Esophagus muscularis mucosa (tissue), 4 donors: ENCODE measurements around the gene PPARD. TPM values are rescaled to one million over a fixed set of nuclear protein-coding genes. Genes with fewer than 3 reads are reported as not detected.

Experiments
- DNase-seq: peaks from one replicate; pipeline ENCODE4 v3.0.0-alpha.2; 2017; ENCODE audit errors: extremely low spot score
- H3K27ac ChIP-seq, 4 donors: fragments of 200-600 bp; sonication (generic); replicated peaks in 1 of 4; 1 replicate in 3 of 4; 2 replicates in 1 of 4; pipeline ENCODE4 v1.5.1; 2016 to 2019; ENCODE audit warnings: mild to moderate bottlenecking in 1 of 4
- H3K27me3 ChIP-seq, 4 donors: fragments of 200-600 bp; sonication (generic); one replicate each; pipeline versions ENCODE4 v1.5.1 to v1.6.0; 2016 to 2019
- H3K36me3 ChIP-seq, 4 donors: fragments of 200-600 bp; sonication (generic); one replicate each; pipeline ENCODE4 v1.5.1; 2016 to 2019
- H3K4me1 ChIP-seq, 4 donors: fragments of 200-600 bp; sonication (generic); one replicate each; pipeline ENCODE4 v1.5.1; 2016 to 2019
- H3K4me3 ChIP-seq, 4 donors: fragments of 200-600 bp; sonication (generic); 1 replicate in 2 of 4; 2 replicates in 2 of 4; pipeline ENCODE4 v1.5.1; 2016 to 2019; ENCODE audit warnings: mild to moderate bottlenecking in 4 of 4, moderate library complexity in 1 of 4
- H3K9me3 ChIP-seq, 4 donors: fragments of 200-600 bp; sonication (generic); 1 replicate in 3 of 4; 2 replicates in 1 of 4; pipeline ENCODE4 v1.5.1; 2016 to 2019
- EP300 ChIP-seq: sonication (generic); formaldehyde crosslinking; IDR thresholded peaks from one replicate; pipeline ENCODE4 v1.6.1; 2017; ENCODE audit warnings: antibody characterized with exemption
- POLR2A ChIP-seq: fragments of 450-650 bp; IDR thresholded peaks from one replicate; pipeline ENCODE4 v1.6.1; 2017; ENCODE audit warnings: antibody characterized with exemption, moderate library complexity, mild to moderate bottlenecking, low read depth
- POLR2AphosphoS5 ChIP-seq, 2 donors: sonication (generic); formaldehyde crosslinking; IDR thresholded peaks; one replicate each; pipeline ENCODE4 v1.6.1; 2017; ENCODE audit warnings: antibody characterized with exemption in 2 of 2
- WGBS: methylation state at CpG from one replicate; pipeline ENCODE4 v1.1.5; 2018; 5-methylcytosine and 5-hydroxymethylcytosine counted together
- intact Hi-C: fragments of 100-400 bp; cut with DNase I; formaldehyde crosslinking; loops from one replicate; pipeline ENCODE4 v1.15.1; 2023
- total RNA-seq, 4 donors: library from RNA; depleted of rRNA; stranded (reverse); fragments of >200 nt; gene quantifications; one replicate each; pipeline versions ENCODE4 v1.1.0 to v1.2.1, GENCODE V29; 2016
- TF ChIP-seq, protein P1 (sequence below), 3 experiments: fragments of 200-600 bp in 2 of 3; fragments of 450-650 bp in 1 of 3; sonication (generic) in 2 of 3; IDR thresholded peaks; one replicate each; pipeline ENCODE4 v1.5.1; 2017 to 2019; ENCODE audit warnings: antibody characterized with exemption in 3 of 3, mild to moderate bottlenecking in 2 of 3, moderate library complexity in 1 of 3

The PPARD gene
- total RNA-seq, 4 donors from 2014 or later, result 10.8 to 22.4 (median 16.0) TPM

DNA sequence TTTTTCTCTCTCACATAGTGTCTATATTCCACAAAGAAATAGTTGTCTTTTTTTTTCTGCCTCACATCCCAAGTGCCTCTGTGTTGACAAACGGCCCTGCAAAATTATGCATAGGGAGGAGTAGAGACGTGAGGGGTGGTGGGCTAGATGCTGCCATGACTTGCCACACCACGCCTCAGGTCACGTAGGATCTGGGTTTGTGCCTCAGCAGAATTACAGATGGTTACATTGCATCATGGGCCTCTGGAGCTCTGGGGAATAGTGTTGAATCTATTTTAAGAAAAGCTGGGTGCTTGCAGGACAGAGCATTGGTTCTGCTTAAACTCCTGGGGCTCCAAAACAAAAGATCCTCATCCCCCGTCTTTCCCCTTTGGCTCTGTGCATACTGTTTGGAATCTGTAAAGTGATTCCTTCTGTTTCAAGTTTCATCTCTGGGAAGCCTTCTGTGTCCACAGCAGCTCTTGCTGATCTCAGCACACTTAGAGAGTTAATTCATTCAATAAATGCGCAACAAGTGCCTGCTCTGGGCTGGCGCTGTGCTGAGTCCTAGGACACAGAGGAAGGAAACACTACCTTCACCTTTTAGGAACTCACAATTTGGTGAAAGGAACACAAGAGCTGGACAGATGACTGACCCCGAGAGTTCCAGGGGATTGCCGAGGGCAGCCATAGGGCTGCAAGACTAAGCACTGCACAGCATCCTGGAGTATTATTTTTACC lies 112.2 kb downstream of the PPARD start:
- Histone ChIP-seq H3K9me3 (no peaks in the 10 kb centered on the region), H3K27me3 (no peaks in the 10 kb centered on the region), H3K4me3 (no peak overlapping the region), H3K27ac (no peak overlapping the region), H3K36me3 (peaks cover 2 to 42% (median 28%) of the 10 kb centered on the region in 4 donors), H3K4me1 (peaks cover 23 to 36% (median 31%) of the 10 kb centered on the region in 4 donors)
- no peak for DNase-seq
- WGBS, result 85% methylated on average over 9 of the region's 9 CpGs
- intact Hi-C loops, result no loop called here
- no peak for TF ChIP-seq POLR2AphosphoS5 (IDR thresholded peaks at IDR 0.05)
- no peak for TF ChIP-seq EP300
- no peak for TF ChIP-seq POLR2A
- TF ChIP-seq, protein P1, sequence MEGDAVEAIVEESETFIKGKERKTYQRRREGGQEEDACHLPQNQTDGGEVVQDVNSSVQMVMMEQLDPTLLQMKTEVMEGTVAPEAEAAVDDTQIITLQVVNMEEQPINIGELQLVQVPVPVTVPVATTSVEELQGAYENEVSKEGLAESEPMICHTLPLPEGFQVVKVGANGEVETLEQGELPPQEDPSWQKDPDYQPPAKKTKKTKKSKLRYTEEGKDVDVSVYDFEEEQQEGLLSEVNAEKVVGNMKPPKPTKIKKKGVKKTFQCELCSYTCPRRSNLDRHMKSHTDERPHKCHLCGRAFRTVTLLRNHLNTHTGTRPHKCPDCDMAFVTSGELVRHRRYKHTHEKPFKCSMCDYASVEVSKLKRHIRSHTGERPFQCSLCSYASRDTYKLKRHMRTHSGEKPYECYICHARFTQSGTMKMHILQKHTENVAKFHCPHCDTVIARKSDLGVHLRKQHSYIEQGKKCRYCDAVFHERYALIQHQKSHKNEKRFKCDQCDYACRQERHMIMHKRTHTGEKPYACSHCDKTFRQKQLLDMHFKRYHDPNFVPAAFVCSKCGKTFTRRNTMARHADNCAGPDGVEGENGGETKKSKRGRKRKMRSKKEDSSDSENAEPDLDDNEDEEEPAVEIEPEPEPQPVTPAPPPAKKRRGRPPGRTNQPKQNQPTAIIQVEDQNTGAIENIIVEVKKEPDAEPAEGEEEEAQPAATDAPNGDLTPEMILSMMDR (IDR thresholded peaks at IDR 0.05), result no peak

DNA sequence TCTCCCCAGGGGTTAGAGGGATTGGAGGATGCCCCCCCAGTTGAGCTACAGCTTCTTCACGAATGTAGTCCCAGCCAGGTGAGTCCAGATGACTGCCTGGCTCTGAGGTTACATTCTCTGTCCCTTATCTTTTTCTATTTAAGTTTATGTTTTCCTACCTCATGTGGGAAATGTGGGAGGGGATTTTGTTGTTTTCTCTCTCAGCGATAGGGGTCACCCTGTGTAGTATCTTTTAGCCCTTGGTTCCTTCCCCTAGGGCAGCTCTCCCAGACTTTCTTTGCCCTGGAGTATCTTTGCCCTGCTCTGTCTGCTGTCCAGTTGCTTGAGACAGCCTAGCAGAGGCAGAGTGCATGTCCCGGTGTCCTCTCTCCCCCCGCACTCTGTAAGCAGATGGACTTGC lies 115.5 kb downstream of the PPARD start:
- no peak for TF ChIP-seq POLR2A
- TF ChIP-seq, protein P1 (IDR thresholded peaks at IDR 0.05), result no peak
- TF ChIP-seq POLR2AphosphoS5 (IDR thresholded peaks at IDR 0.05), result no peak
- TF ChIP-seq EP300, result no peak
- Histone ChIP-seq H3K4me3 (no peak overlapping the region), H3K27ac (no peak overlapping the region), H3K9me3 (no peaks in the 10 kb centered on the region), H3K36me3 (peaks cover 4 to 61% (median 37%) of the 10 kb centered on the region in 4 donors), H3K4me1 (peaks cover 8 to 18% (median 16%) of the 10 kb centered on the region in 4 donors), H3K27me3 (no peaks in the 10 kb centered on the region)
- no peak for DNase-seq
- intact Hi-C loops, result no loop called here
- 81% methylated on average over 4 of the region's 4 CpGs for WGBS

DNA sequence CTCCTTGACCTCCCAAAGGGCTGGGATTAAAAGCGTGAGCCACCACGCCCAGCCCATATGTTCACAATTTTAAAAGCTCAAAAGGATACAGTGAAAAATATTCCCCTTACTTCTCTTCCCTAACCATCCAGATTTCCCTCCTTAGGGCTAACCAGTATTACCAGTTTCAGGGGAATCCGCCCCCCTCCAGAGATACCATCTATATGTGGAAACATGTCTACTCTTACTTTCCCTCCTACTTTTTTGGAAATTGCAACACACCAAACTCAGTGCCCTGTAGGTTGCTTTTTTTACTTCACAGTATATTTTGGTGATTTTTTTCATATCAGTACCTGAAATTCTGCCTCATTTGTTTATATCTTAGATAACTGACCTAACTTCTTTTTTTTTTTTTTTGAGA lies 118.9 kb downstream of the PPARD start:
- no peak for DNase-seq
- peaks cover 4 to 57% (median 32%) of the 10 kb centered on the region in 4 donors for H3K36me3 ChIP-seq
- intact Hi-C loops, result no loop called here
- WGBS, result 96% methylated on average over 3 of the region's 3 CpGs
- H3K27ac ChIP-seq, result no peak overlapping the region
- no peaks in the 10 kb centered on the region for H3K4me1 ChIP-seq
- H3K27me3 ChIP-seq, result no peaks in the 10 kb centered on the region
- H3K9me3 ChIP-seq, result no peaks in the 10 kb centered on the region
- H3K4me3 ChIP-seq, result no peak overlapping the region
- TF ChIP-seq POLR2AphosphoS5 (IDR thresholded peaks at IDR 0.05) (no peak), EP300 (no peak), POLR2A (no peak)
- TF ChIP-seq, protein P1 (IDR thresholded peaks at IDR 0.05), result no peak

DNA sequence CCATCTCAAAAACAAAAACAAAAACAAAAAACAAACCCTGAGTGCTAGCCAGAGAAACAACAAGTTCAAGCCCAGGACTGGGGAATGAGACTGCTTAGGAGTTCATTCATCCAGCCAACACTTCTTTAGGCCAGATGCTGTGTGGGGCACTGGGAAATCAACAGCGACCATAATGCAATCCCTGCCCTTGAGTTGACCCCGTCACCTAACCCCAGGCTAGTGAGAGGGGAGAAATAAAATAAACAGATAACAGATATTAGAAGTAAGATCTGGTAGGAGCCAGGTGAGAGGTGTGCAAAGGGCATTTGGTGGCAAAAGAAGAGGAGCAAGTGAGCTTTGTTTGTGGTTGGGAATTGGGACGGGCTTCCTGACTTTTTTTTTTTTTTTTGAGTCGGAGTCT lies 120.9 kb downstream of the PPARD start:
- Histone ChIP-seq H3K36me3 (peaks cover 4 to 37% (median 19%) of the 10 kb centered on the region in 4 donors), H3K4me1 (peaks cover 3 to 9% (median 7%) of the 10 kb centered on the region in 4 donors), H3K9me3 (no peaks in the 10 kb centered on the region), H3K4me3 (no peak overlapping the region), H3K27ac (no peak overlapping the region), H3K27me3 (no peaks in the 10 kb centered on the region)
- 88% methylated on average over 4 of the region's 4 CpGs for WGBS
- no peak for TF ChIP-seq EP300
- TF ChIP-seq POLR2A, result no peak
- TF ChIP-seq POLR2AphosphoS5 (IDR thresholded peaks at IDR 0.05), result no peak
- TF ChIP-seq, protein P1 (IDR thresholded peaks at IDR 0.05), result no peak
- no peak for DNase-seq
- intact Hi-C loops, result no loop called here
